OCI-LY1 (cell line): ENCODE results near the gene METTL26.
A peak's percentile ranks its signal among the peaks of the same experiment; 100 is the strongest.

Experiments
- H2AFZ ChIP-seq: fragments of 200-600 bp; sonication (generic), shearing (Covaris generic); 2 replicates; pipeline ENCODE4 v1.6.0; 2014; ENCODE audit warnings: antibody characterized with exemption, mild to moderate bottlenecking, low read length
- H3F3A ChIP-seq: fragments of 200-600 bp; sonication (generic), shearing (Covaris generic); 2 replicates; pipeline ENCODE4 v1.6.0; 2014; ENCODE audit warnings: mild to moderate bottlenecking, antibody characterized with exemption, low read length, moderate library complexity; ENCODE audit not compliant: insufficient read depth
- H3K27ac ChIP-seq: fragments of 200-600 bp; sonication (generic); 2 replicates; pipeline ENCODE4 v1.5.1; 2014; ENCODE audit warnings: low read length, mixed run types, mild to moderate bottlenecking, low read depth; ENCODE audit not compliant: poor library complexity, severe bottlenecking
- H3K27me3 ChIP-seq: fragments of 200-600 bp; sonication (generic); 2 replicates; pipeline ENCODE4 v1.6.0; 2014; ENCODE audit warnings: antibody characterized with exemption, mild to moderate bottlenecking, low read length, moderate library complexity; ENCODE audit not compliant: insufficient read depth
- H3K36me3 ChIP-seq: fragments of 200-600 bp; sonication (generic); 2 replicates; pipeline ENCODE4 v1.6.1; 2014; ENCODE audit warnings: mild to moderate bottlenecking, antibody characterized with exemption, low read length, moderate library complexity, mixed read lengths; ENCODE audit not compliant: insufficient read depth
- H3K4me1 ChIP-seq: fragments of 200-600 bp; sonication (generic); 2 replicates; pipeline ENCODE4 v1.5.1; 2014; ENCODE audit warnings: mild to moderate bottlenecking, low read length, moderate library complexity; ENCODE audit not compliant: insufficient read depth, severe bottlenecking
- H3K4me2 ChIP-seq: fragments of 200-600 bp; sonication (generic), shearing (Covaris generic); 2 replicates; pipeline ENCODE4 v1.6.1; 2014; ENCODE audit warnings: low read length
- H3K4me3 ChIP-seq: fragments of 200-600 bp; sonication (generic); 2 replicates; pipeline ENCODE4 v1.5.1; 2014; ENCODE audit warnings: low read length, low read depth, mild to moderate bottlenecking, mixed read lengths; ENCODE audit not compliant: poor library complexity, severe bottlenecking
- H3K79me2 ChIP-seq: fragments of 200-600 bp; shearing (Covaris generic); 2 replicates; pipeline ENCODE4 v1.6.1; 2016; ENCODE audit warnings: mixed run types, low read length, mixed read lengths; ENCODE audit not compliant: insufficient read depth
- H3K9ac ChIP-seq: fragments of 200-600 bp; sonication (generic), shearing (Covaris generic); 2 replicates; pipeline ENCODE4 v1.6.1; 2014; ENCODE audit warnings: mild to moderate bottlenecking, low read length, mixed read lengths
- H3K9me2 ChIP-seq: fragments of 200-600 bp; sonication (generic), shearing (Covaris generic); 2 replicates; pipeline ENCODE4 v1.6.1; 2014; ENCODE audit warnings: low read depth, mild to moderate bottlenecking, low read length, mixed read lengths
- H3K9me3 ChIP-seq: fragments of 200-600 bp; shearing (Covaris generic); 2 replicates; pipeline ENCODE4 v1.6.1; 2014; ENCODE audit warnings: low read length, mixed read lengths
- H4K20me1 ChIP-seq: fragments of 200-600 bp; sonication (generic), shearing (Covaris generic); 2 replicates; pipeline ENCODE4 v1.6.0; 2016; ENCODE audit warnings: mild to moderate bottlenecking, low read length; ENCODE audit not compliant: insufficient read depth
- EZH2 ChIP-seq: fragments of 200-600 bp; sonication (generic), shearing (Covaris generic); IDR thresholded peaks from 2 replicates; pipeline ENCODE4 v1.8.0; 2017; ENCODE audit warnings: borderline replicate concordance, mixed run types, mild to moderate bottlenecking, antibody characterized with exemption, low read length, moderate library complexity, mixed read lengths
- TF ChIP-seq, protein P1 (sequence below): fragments of 200-600 bp; sonication (generic), shearing (Covaris generic); IDR thresholded peaks from 2 replicates; pipeline ENCODE4 v1.5.1; 2017; ENCODE audit warnings: mild to moderate bottlenecking, antibody characterized with exemption, low read length, moderate library complexity, mixed read lengths

METTL26 gene

DNA sequence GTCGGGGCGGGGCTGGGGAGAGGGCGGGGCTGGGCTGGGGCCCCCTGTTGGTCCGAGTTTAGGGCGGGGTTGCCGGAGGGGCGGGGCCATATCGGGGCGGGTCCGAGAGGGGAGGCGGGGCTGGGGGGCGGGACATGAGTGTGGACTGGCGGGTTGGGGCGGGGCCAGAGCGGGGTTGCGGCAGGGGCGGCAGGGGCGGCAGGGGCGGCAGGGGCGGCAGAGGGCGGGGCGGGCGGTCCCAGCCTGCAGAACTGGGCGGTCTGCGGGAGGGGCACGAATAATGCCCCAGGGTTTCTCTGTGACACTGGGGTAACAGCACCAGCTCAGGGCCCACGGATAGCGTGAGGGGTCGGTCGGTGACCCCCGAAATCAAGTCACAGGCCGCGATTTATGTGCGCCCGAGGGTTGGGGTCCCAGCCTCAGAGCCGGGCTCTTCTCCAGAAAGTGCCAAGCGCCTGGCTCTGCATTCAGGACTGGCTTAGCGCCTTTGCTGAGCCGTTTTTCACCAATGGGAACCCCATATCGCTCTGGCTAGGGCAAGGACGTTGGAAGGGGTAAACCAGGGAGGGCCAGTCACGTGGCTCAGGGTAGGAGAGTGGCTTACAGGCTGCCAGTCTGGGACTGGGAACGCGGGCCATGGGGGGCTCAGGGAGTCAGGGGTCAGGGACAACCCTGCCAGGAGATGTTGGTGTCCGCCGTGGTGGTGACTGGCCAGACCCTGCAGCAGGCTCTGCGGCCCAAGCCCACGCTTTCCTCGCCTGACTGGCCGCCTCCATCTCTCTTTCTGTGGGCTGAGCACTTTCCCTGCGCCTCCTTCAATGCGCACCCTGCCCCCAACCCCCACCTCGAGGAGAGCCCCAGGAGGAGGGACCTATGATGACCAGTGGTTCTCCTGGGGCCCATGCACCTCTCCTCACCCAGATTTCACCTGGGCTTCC, 1.2 kb upstream of the METTL26 start:
- Histone ChIP-seq H3K4me2 (peak overlapping the region; percentile 84), H3K79me2 (no peaks in the 10 kb centered on the region), H3K4me3 (peak overlapping the region; percentile 78), H3F3A (no peaks in the 10 kb centered on the region), H3K27ac (peak overlapping the region; percentile 7), H4K20me1 (no peaks in the 10 kb centered on the region), H3K27me3 (no peaks in the 10 kb centered on the region), H2AFZ (no peak overlapping the region), H3K9me3 (no peaks in the 10 kb centered on the region), H3K36me3 (no peaks in the 10 kb centered on the region; the same call in 1 of the 2 replicates), H3K4me1 (peaks cover 35% of the 10 kb centered on the region), H3K9me2 (no peaks in the 10 kb centered on the region), H3K9ac (peak overlapping the region; percentile 78)
- TF ChIP-seq, protein P1, sequence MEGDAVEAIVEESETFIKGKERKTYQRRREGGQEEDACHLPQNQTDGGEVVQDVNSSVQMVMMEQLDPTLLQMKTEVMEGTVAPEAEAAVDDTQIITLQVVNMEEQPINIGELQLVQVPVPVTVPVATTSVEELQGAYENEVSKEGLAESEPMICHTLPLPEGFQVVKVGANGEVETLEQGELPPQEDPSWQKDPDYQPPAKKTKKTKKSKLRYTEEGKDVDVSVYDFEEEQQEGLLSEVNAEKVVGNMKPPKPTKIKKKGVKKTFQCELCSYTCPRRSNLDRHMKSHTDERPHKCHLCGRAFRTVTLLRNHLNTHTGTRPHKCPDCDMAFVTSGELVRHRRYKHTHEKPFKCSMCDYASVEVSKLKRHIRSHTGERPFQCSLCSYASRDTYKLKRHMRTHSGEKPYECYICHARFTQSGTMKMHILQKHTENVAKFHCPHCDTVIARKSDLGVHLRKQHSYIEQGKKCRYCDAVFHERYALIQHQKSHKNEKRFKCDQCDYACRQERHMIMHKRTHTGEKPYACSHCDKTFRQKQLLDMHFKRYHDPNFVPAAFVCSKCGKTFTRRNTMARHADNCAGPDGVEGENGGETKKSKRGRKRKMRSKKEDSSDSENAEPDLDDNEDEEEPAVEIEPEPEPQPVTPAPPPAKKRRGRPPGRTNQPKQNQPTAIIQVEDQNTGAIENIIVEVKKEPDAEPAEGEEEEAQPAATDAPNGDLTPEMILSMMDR = no peak
- TF ChIP-seq EZH2 = no peak

DNA sequence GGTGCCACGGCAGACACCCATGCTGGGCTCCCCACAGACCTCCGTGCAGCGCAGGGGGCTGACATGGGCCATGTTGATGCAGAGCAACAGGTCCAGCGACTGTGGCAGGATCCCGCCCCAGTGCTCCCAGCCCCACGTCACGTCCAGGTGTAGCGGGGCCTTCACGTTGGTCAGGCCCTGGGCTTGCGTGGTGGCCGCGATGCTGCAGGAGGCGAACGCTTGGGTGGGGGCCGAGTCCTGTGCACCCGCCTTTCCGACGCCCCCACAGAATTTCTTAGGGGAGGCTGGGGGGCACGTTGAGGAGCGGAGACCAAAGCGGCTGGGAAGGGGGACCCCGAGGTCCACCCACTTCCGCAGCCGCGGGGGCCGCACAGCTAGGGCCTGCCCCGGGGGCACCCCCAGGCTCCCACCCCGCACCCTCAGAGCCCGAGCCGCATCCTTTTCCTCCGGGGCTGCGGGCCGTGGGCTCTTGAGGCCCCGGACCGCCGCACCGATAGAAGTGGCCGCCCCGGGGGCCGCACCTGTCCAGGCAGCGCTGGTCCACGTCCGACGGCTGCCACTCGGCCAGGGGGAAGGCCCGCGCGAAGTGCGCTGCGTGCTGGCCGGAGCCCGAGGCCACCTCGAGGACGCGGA, 416 bp downstream of the METTL26 start:
- H3K27ac ChIP-seq = no peak overlapping the region

DNA sequence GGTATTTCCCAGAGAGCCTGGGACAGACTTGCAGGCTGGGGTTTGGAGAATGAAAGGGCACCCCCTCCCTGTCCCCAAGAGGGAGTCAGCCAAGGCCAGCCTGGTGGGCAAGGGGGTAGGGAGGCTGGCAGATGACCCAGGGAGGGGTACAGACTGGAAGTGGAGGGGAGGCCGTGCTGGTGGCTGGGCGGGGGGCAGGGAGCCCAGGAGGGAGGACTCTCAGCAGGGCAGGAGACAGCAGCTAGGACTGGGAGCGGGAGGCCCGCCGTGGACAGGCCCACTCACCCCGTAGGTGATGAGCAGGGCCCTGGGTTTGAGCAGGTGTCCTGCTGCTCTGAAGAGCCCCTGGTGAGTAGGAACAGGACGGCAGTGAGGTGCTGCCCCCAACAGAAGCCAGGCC, 1.1 kb downstream of the METTL26 start:
- Histone ChIP-seq H4K20me1 (no peaks in the 10 kb centered on the region), H3K4me2 (peak overlapping the region; percentile 84), H3K4me3 (peak overlapping the region; percentile 78), H3K9me3 (no peaks in the 10 kb centered on the region), H2AFZ (no peak overlapping the region), H3K4me1 (peaks cover 22% of the 10 kb centered on the region), H3K36me3 (no peaks in the 10 kb centered on the region), H3K9ac (peak overlapping the region; percentile 78; the same call in 1 of the 2 replicates), H3K9me2 (no peaks in the 10 kb centered on the region), H3K79me2 (no peaks in the 10 kb centered on the region), H3K27ac (no peak overlapping the region), H3K27me3 (no peaks in the 10 kb centered on the region; the same call in 1 of the 2 replicates), H3F3A (no peaks in the 10 kb centered on the region)
- TF ChIP-seq, protein P1 = no peak
- TF ChIP-seq EZH2 = no peak

More for the DNA sequence above, 416 bp downstream of the METTL26 start:
- Histone ChIP-seq H3K4me3 (peak overlapping the region; percentile 78), H3K4me2 (peak overlapping the region; percentile 84), H3K9me2 (no peaks in the 10 kb centered on the region), H3K79me2 (no peaks in the 10 kb centered on the region), H3K9me3 (no peaks in the 10 kb centered on the region), H3K27me3 (no peaks in the 10 kb centered on the region; the same call in 1 of the 2 replicates), H3K4me1 (peaks cover 26% of the 10 kb centered on the region), H2AFZ (no peak overlapping the region), H3F3A (no peaks in the 10 kb centered on the region), H4K20me1 (no peaks in the 10 kb centered on the region), H3K36me3 (no peaks in the 10 kb centered on the region), H3K9ac (peak overlapping the region; percentile 78)
- no peak for TF ChIP-seq EZH2
- TF ChIP-seq, protein P1 = no peak
